ENCODE measurements around the gene TGFB3. TPM values are rescaled to one million over a fixed set of nuclear protein-coding genes. Genes with fewer than 3 reads are reported as not detected.
A peak's percentile ranks its signal among the peaks of the same experiment; 100 is the strongest.

Gene TGFB3
- total RNA-seq, 2 donors from 2014 or later: 17.5 to 99.1 TPM

DNA sequence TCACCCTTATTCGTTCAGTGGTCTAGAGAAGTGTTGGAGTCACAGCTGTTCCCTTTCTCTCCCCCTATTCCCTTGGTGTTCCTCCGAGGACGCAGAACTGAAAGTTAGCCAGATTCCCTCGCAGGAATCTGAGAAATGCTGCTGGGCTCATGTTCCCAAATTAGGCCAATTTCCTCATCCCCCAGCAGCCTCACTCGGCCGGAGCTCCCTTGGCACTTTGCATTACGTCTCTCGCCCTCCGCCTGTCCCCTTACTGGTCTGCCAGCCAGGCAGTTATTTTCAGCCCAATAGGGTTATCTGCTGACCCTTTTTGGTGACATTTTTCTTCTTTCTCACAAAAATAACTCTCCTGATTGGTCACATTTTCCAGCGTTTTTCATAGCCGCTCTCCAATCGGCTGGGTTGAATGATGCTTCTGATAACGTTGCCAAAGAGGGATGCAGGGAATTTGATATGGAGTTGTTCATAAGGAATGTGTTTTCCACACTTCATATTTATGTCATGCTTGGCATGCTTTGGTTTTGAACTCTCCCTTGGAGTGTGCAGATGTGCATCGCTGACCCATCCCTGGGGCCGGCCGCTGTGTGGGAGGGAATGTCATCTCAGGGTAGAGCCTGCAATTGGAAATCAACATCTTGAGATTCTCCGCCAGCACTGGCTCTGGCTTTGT, 13.7 kb upstream of the TGFB3 start:
- H3K36me3 ChIP-seq: peaks cover 30% of the 10 kb centered on the region
- peaks cover 0 to 46% of the 10 kb centered on the region in 2 donors for H3K4me1 ChIP-seq
- H3K27me3 ChIP-seq: no peaks in the 10 kb centered on the region
- H3K27ac ChIP-seq: peak overlapping the region; percentile 77 to 94
- H3K9me3 ChIP-seq: no peaks in the 10 kb centered on the region
- no peak for TF ChIP-seq CTCF (IDR thresholded peaks at IDR 0.05)
- peak; percentile 86 for DNase-seq (ENCODE audit: low spot score)
- H3K4me3 ChIP-seq: peak overlapping the region in 1 of 2 donors; percentile 1

DNA sequence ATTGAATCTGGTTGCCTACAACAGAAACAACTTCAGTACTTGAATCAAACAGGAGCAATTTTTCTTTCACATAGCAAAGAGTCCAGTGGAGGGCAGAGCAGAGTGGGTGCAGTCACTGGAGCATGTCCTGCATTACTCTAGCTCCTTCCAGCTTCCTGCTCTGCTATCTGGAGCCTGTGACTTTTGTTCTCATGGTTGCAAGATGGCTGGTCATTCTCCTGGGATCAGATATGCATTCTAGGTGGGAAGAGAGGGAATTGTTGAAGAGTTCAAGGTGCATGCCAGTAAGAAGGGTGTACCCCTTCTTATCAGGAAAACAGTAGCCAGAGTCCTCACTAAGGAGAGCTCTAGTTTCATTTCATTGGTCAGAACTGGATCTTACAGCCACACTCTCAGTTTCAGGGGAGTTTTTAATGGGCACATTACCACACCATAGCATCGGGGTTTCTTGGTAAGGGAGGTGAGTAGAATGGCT, 11.8 kb upstream of the TGFB3 start:
- Histone ChIP-seq H3K27me3 (no peaks in the 10 kb centered on the region), H3K9me3 (no peaks in the 10 kb centered on the region), H3K36me3 (peaks cover 34% of the 10 kb centered on the region), H3K4me3 (no peak overlapping the region), H3K4me1 (peaks cover 0 to 56% of the 10 kb centered on the region in 2 donors), H3K27ac (peak overlapping the region; percentile 77 to 94)
- DNase-seq (ENCODE audit: low spot score): peak; percentile 56
- TF ChIP-seq CTCF (IDR thresholded peaks at IDR 0.05): peak in 1 of 2 donors; percentile 17

DNA sequence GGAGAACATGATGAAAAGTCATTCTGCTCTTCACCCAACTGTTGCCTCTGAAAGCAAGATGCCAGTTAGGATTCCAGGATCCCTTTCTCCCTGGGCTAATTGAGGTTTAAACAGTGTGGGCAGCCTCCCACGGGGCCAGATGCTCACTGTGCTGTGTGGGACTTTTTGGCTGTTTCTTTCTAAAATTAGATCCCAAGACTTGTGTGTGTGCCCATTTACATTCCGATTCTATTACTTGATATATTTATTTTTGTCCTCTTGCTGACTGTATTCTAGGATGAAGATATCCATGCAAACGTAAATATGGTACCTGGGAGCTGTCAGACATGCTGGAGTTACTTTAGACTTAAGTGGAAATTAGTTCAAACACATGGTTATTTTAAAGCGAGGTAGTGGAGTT, 10.0 kb upstream of the TGFB3 start:
- Histone ChIP-seq H3K36me3 (peaks cover 34% of the 10 kb centered on the region), H3K27ac (peak overlapping the region; percentile 60 to 94), H3K4me3 (no peak overlapping the region), H3K27me3 (no peaks in the 10 kb centered on the region), H3K9me3 (no peaks in the 10 kb centered on the region), H3K4me1 (peaks cover 0 to 71% of the 10 kb centered on the region in 2 donors)
- DNase-seq (ENCODE audit: low spot score): no peak
- TF ChIP-seq CTCF (IDR thresholded peaks at IDR 0.05): no peak

- no peaks in the 10 kb centered on the region for H3K27me3 ChIP-seq
- peaks cover 34% of the 10 kb centered on the region for H3K36me3 ChIP-seq
- peaks cover 0 to 71% of the 10 kb centered on the region in 2 donors for H3K4me1 ChIP-seq
- TF ChIP-seq CTCF (IDR thresholded peaks at IDR 0.05): no peak
- H3K27ac ChIP-seq: peak overlapping the region; percentile 64 to 94
- H3K4me3 ChIP-seq: no peak overlapping the region
- no peaks in the 10 kb centered on the region for H3K9me3 ChIP-seq
- DNase-seq (ENCODE audit: low spot score): no peak
These were observed 8.5 kb upstream of the TGFB3 start for GRCh38 chr14:75990297-75990696.

GRCh38 chr14:75989134-75989533, 7.3 kb upstream of the TGFB3 start:
- no peak overlapping the region for H3K4me3 ChIP-seq
- peaks cover 0 to 69% of the 10 kb centered on the region in 2 donors for H3K4me1 ChIP-seq
- no peaks in the 10 kb centered on the region for H3K9me3 ChIP-seq
- peak; percentile 85 for DNase-seq (ENCODE audit: low spot score)
- no peaks in the 10 kb centered on the region for H3K27me3 ChIP-seq
- TF ChIP-seq CTCF (IDR thresholded peaks at IDR 0.05): no peak
- peak overlapping the region; percentile 64 to 94 for H3K27ac ChIP-seq
- H3K36me3 ChIP-seq: peaks cover 29% of the 10 kb centered on the region
